ENCODE results near the gene PDCD11.

PDCD11 gene

GRCh38 chr10:103428989-103429643, 32.7 kb downstream of the PDCD11 start:
- H3K36me3 ChIP-seq: peaks cover 75% of the 10 kb centered on the region
- H3K27me3 ChIP-seq (ENCODE audit: insufficient read depth, low read depth, severe bottlenecking): no peaks in the 10 kb centered on the region
- H3K27ac ChIP-seq: peak overlapping the region; percentile 83
- no peak overlapping the region for H3K4me3 ChIP-seq (ENCODE audit: low read depth, low read length)
- TF ChIP-seq, protein P1, sequence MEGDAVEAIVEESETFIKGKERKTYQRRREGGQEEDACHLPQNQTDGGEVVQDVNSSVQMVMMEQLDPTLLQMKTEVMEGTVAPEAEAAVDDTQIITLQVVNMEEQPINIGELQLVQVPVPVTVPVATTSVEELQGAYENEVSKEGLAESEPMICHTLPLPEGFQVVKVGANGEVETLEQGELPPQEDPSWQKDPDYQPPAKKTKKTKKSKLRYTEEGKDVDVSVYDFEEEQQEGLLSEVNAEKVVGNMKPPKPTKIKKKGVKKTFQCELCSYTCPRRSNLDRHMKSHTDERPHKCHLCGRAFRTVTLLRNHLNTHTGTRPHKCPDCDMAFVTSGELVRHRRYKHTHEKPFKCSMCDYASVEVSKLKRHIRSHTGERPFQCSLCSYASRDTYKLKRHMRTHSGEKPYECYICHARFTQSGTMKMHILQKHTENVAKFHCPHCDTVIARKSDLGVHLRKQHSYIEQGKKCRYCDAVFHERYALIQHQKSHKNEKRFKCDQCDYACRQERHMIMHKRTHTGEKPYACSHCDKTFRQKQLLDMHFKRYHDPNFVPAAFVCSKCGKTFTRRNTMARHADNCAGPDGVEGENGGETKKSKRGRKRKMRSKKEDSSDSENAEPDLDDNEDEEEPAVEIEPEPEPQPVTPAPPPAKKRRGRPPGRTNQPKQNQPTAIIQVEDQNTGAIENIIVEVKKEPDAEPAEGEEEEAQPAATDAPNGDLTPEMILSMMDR (IDR thresholded peaks at IDR 0.05; ENCODE audit: low read depth, low read length): no peak
- DNase-seq: no peak
- H3K9me3 ChIP-seq (ENCODE audit: severe bottlenecking): no peaks in the 10 kb centered on the region

- no peak for DNase-seq
- Histone ChIP-seq H3K27me3 (ENCODE audit: insufficient read depth, low read depth, severe bottlenecking) (no peaks in the 10 kb centered on the region), H3K4me3 (ENCODE audit: low read depth, low read length) (no peak overlapping the region), H3K36me3 (peaks cover 74% of the 10 kb centered on the region), H3K9me3 (ENCODE audit: severe bottlenecking) (no peaks in the 10 kb centered on the region), H3K27ac (peak overlapping the region; percentile 83)
- TF ChIP-seq, protein P1 (IDR thresholded peaks at IDR 0.05; ENCODE audit: low read depth, low read length): no peak
These were observed 33.2 kb downstream of the PDCD11 start for GRCh38 chr10:103429647-103430046.

- H3K36me3 ChIP-seq: peaks cover 68% of the 10 kb centered on the region
- peak overlapping the region; percentile 51 for H3K27ac ChIP-seq
- DNase-seq: no peak
- no peaks in the 10 kb centered on the region for H3K9me3 ChIP-seq (ENCODE audit: severe bottlenecking)
- H3K27me3 ChIP-seq (ENCODE audit: insufficient read depth, low read depth, severe bottlenecking): no peaks in the 10 kb centered on the region
- TF ChIP-seq, protein P1 (IDR thresholded peaks at IDR 0.05; ENCODE audit: low read depth, low read length): no peak
- no peak overlapping the region for H3K4me3 ChIP-seq (ENCODE audit: low read depth, low read length)
These were observed 35.5 kb downstream of the PDCD11 start for GRCh38 chr10:103431902-103432301.

- H3K36me3 ChIP-seq: peaks cover 77% of the 10 kb centered on the region
- H3K27ac ChIP-seq: no peak overlapping the region
- H3K27me3 ChIP-seq (ENCODE audit: insufficient read depth, low read depth, severe bottlenecking): no peaks in the 10 kb centered on the region
- DNase-seq: no peak
- TF ChIP-seq, protein P1 (IDR thresholded peaks at IDR 0.05; ENCODE audit: low read depth, low read length): no peak
- no peaks in the 10 kb centered on the region for H3K9me3 ChIP-seq (ENCODE audit: severe bottlenecking)
- no peak overlapping the region for H3K4me3 ChIP-seq (ENCODE audit: low read depth, low read length)
These were observed 37.4 kb downstream of the PDCD11 start for GRCh38 chr10:103433858-103434257.

DNA sequence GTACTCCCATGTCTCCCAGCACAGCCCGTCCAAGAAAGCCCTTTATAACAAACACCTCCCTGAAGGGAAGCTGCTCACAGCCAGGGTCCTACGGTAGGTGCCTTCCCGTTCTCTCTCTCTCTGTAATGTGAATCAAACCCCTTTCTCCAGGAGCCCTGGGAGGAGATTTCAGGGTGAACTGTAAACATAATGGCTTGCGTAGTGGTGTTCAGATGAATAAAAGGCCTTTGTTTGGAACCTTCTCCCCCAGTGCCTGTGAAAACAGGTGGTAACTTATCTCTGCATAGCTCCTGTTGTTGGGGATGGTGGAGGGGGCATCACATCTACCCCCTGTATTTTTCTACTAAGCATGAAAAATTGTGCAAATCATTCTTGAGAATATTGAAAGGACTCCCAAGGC, 43.4 kb downstream of the PDCD11 start:
- TF ChIP-seq, protein P1 (IDR thresholded peaks at IDR 0.05; ENCODE audit: low read depth, low read length): no peak
- peaks cover 85% of the 10 kb centered on the region for H3K36me3 ChIP-seq
- H3K4me3 ChIP-seq (ENCODE audit: low read depth, low read length): no peak overlapping the region
- H3K27ac ChIP-seq: no peak overlapping the region
- no peaks in the 10 kb centered on the region for H3K27me3 ChIP-seq (ENCODE audit: insufficient read depth, low read depth, severe bottlenecking)
- DNase-seq: no peak
- H3K9me3 ChIP-seq (ENCODE audit: severe bottlenecking): no peaks in the 10 kb centered on the region

DNA sequence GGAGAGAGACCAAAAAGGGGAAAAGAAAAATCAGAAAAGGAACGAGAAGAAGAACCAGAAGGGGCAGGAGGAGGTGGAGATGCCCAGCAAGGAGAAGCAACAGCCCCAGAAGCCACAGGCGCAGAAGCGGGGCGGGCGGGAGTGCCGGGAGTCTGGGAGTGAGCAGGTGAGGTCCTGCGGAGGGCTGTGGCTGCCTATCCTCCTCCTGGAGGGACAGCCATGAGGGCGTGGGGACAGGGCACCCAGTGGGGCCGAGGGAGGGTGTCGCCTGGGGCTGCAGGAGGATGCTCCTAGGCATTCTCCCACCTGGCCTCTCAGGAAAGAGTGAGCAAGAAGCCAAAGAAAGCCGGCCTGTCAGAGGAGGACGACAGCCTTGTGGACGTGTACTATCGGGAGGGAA, 44.0 kb downstream of the PDCD11 start:
- no peaks in the 10 kb centered on the region for H3K27me3 ChIP-seq (ENCODE audit: insufficient read depth, low read depth, severe bottlenecking)
- no peak overlapping the region for H3K4me3 ChIP-seq (ENCODE audit: low read depth, low read length)
- no peak overlapping the region for H3K27ac ChIP-seq
- no peak for DNase-seq
- TF ChIP-seq, protein P1 (IDR thresholded peaks at IDR 0.05; ENCODE audit: low read depth, low read length): no peak
- no peaks in the 10 kb centered on the region for H3K9me3 ChIP-seq (ENCODE audit: severe bottlenecking)
- H3K36me3 ChIP-seq: peaks cover 89% of the 10 kb centered on the region

All from WERI-Rb-1 (cell line).